ENCODE measurements around the gene WDR38.
A peak's percentile ranks its signal among the peaks of the same experiment; 100 is the strongest.

Gene WDR38

GRCh38 chr9:124887832-124888231 is 34.6 kb downstream of the WDR38 start:
- WGBS (ENCODE audit: insufficient coverage), result 97% methylated on average over 4 of the region's 5 CpGs
- H3K4me3 ChIP-seq (ENCODE audit: control insufficient read depth in 1 of 7, extremely low read depth in 1 of 7, insufficient read depth in 4 of 7, low read depth in 2 of 7, low read length in 6 of 7), result no peak overlapping the region
- DNase-seq, result no peak
- no peaks in the 10 kb centered on the region for H3K27me3 ChIP-seq (replicated peaks in 2 of 5; ENCODE audit: control insufficient read depth in 4 of 5, insufficient read depth in 5 of 5, low read length in 4 of 5)
- ChIA-PET CTCF (interaction anchor here (1.4 kb wide), 1 partner anchor 110 kb away, joined by 3 read pairs; no protein-coding TSS in a partner anchor), POLR2A (no interaction called here)
- no peaks in the 10 kb centered on the region for H3K9me3 ChIP-seq (ENCODE audit: control extremely low read depth in 1 of 5, control insufficient read depth in 4 of 5, insufficient read depth in 2 of 5, low read depth in 1 of 5, low read length in 4 of 5)
- no peaks in the 10 kb centered on the region for H3K4me1 ChIP-seq (ENCODE audit: control extremely low read depth in 1 of 4, control insufficient read depth in 4 of 4, insufficient read depth in 4 of 4, low read length in 3 of 4)
- no peak overlapping the region for H3K27ac ChIP-seq (ENCODE audit: insufficient read depth in 1 of 2, low read depth in 1 of 2, low read length in 2 of 2, poor library complexity in 1 of 2, severe bottlenecking in 2 of 2)
- peaks cover 10 to 67% (median 45%) of the 10 kb centered on the region in 4 experiments for H3K36me3 ChIP-seq (ENCODE audit: control insufficient read depth in 4 of 4, insufficient read depth in 4 of 4, low read length in 3 of 4)

- Histone ChIP-seq H3K4me1 (ENCODE audit: control extremely low read depth in 1 of 4, control insufficient read depth in 4 of 4, insufficient read depth in 4 of 4, low read length in 3 of 4) (no peaks in the 10 kb centered on the region), H3K4me3 (ENCODE audit: control insufficient read depth in 1 of 7, extremely low read depth in 1 of 7, insufficient read depth in 4 of 7, low read depth in 2 of 7, low read length in 6 of 7) (peak overlapping the region in 1 of 7 experiments; percentile 11), H3K27ac (ENCODE audit: insufficient read depth in 1 of 2, low read depth in 1 of 2, low read length in 2 of 2, poor library complexity in 1 of 2, severe bottlenecking in 2 of 2) (no peak overlapping the region), H3K9me3 (ENCODE audit: control extremely low read depth in 1 of 5, control insufficient read depth in 4 of 5, insufficient read depth in 2 of 5, low read depth in 1 of 5, low read length in 4 of 5) (no peaks in the 10 kb centered on the region), H3K27me3 (replicated peaks in 2 of 5; ENCODE audit: control insufficient read depth in 4 of 5, insufficient read depth in 5 of 5, low read length in 4 of 5) (no peaks in the 10 kb centered on the region), H3K36me3 (ENCODE audit: control insufficient read depth in 4 of 4, insufficient read depth in 4 of 4, low read length in 3 of 4) (peaks cover 19 to 73% (median 52%) of the 10 kb centered on the region in 4 experiments)
- POLR2A ChIA-PET, result no interaction called here
- DNase-seq, result no peak
- CTCF ChIA-PET, result interaction anchor here (1.7 to 3.8 kb wide), 2 partner anchors 12 to 115 kb away, joined by 4 to 16 read pairs; no protein-coding TSS in a partner anchor
- WGBS (ENCODE audit: insufficient coverage), result over 99% methylated on average over 12 of the region's 13 CpGs
Measured at GRCh38 chr9:124889006-124889405, 35.7 kb downstream of the WDR38 start.

- 96% methylated on average over 7 of the region's 7 CpGs for WGBS (ENCODE audit: insufficient coverage)
- ChIA-PET POLR2A (no interaction called here), CTCF (interaction anchor here (0.8 to 4.6 kb wide), 6 partner anchors 11 to 116 kb away, joined by 3 to 18 read pairs (median 6); partner anchors contain the start of gene WDR38)
- Histone ChIP-seq H3K27me3 (replicated peaks in 2 of 5; ENCODE audit: control insufficient read depth in 4 of 5, insufficient read depth in 5 of 5, low read length in 4 of 5) (no peaks in the 10 kb centered on the region), H3K4me1 (ENCODE audit: control extremely low read depth in 1 of 4, control insufficient read depth in 4 of 4, insufficient read depth in 4 of 4, low read length in 3 of 4) (no peaks in the 10 kb centered on the region), H3K36me3 (ENCODE audit: control insufficient read depth in 4 of 4, insufficient read depth in 4 of 4, low read length in 3 of 4) (peaks cover 19 to 68% (median 54%) of the 10 kb centered on the region in 4 experiments), H3K9me3 (ENCODE audit: control extremely low read depth in 1 of 5, control insufficient read depth in 4 of 5, insufficient read depth in 2 of 5, low read depth in 1 of 5, low read length in 4 of 5) (no peaks in the 10 kb centered on the region), H3K4me3 (ENCODE audit: control insufficient read depth in 1 of 7, extremely low read depth in 1 of 7, insufficient read depth in 4 of 7, low read depth in 2 of 7, low read length in 6 of 7) (no peak overlapping the region), H3K27ac (ENCODE audit: insufficient read depth in 1 of 2, low read depth in 1 of 2, low read length in 2 of 2, poor library complexity in 1 of 2, severe bottlenecking in 2 of 2) (no peak overlapping the region)
- DNase-seq, result no peak
Measured at GRCh38 chr9:124890179-124890578, 36.9 kb downstream of the WDR38 start.

- Histone ChIP-seq H3K27me3 (replicated peaks in 2 of 5; ENCODE audit: control insufficient read depth in 4 of 5, insufficient read depth in 5 of 5, low read length in 4 of 5) (no peaks in the 10 kb centered on the region), H3K9me3 (ENCODE audit: control extremely low read depth in 1 of 5, control insufficient read depth in 4 of 5, insufficient read depth in 2 of 5, low read depth in 1 of 5, low read length in 4 of 5) (no peaks in the 10 kb centered on the region), H3K27ac (ENCODE audit: insufficient read depth in 1 of 2, low read depth in 1 of 2, low read length in 2 of 2, poor library complexity in 1 of 2, severe bottlenecking in 2 of 2) (no peak overlapping the region), H3K4me3 (ENCODE audit: control insufficient read depth in 1 of 7, extremely low read depth in 1 of 7, insufficient read depth in 4 of 7, low read depth in 2 of 7, low read length in 6 of 7) (no peak overlapping the region), H3K36me3 (ENCODE audit: control insufficient read depth in 4 of 4, insufficient read depth in 4 of 4, low read length in 3 of 4) (peaks cover 12 to 66% (median 47%) of the 10 kb centered on the region in 4 experiments), H3K4me1 (ENCODE audit: control extremely low read depth in 1 of 4, control insufficient read depth in 4 of 4, insufficient read depth in 4 of 4, low read length in 3 of 4) (no peaks in the 10 kb centered on the region)
- 94% methylated on average over 8 of the region's 9 CpGs for WGBS (ENCODE audit: insufficient coverage)
- DNase-seq, result no peak
- CTCF ChIA-PET, result interaction anchor here (0.7 to 4.6 kb wide), 18 partner anchors 8 to 248 kb away, joined by 3 to 30 read pairs (median 7); partner anchors contain the start of genes OLFML2A and WDR38
- POLR2A ChIA-PET, result no interaction called here
Measured at GRCh38 chr9:124894035-124894740, 40.9 kb downstream of the WDR38 start.

- Histone ChIP-seq H3K27me3 (replicated peaks in 2 of 5; ENCODE audit: control insufficient read depth in 4 of 5, insufficient read depth in 5 of 5, low read length in 4 of 5) (no peaks in the 10 kb centered on the region), H3K4me3 (ENCODE audit: control insufficient read depth in 1 of 7, extremely low read depth in 1 of 7, insufficient read depth in 4 of 7, low read depth in 2 of 7, low read length in 6 of 7) (no peak overlapping the region), H3K27ac (ENCODE audit: insufficient read depth in 1 of 2, low read depth in 1 of 2, low read length in 2 of 2, poor library complexity in 1 of 2, severe bottlenecking in 2 of 2) (no peak overlapping the region), H3K36me3 (ENCODE audit: control insufficient read depth in 4 of 4, insufficient read depth in 4 of 4, low read length in 3 of 4) (peaks cover 13 to 66% (median 50%) of the 10 kb centered on the region in 4 experiments), H3K9me3 (ENCODE audit: control extremely low read depth in 1 of 5, control insufficient read depth in 4 of 5, insufficient read depth in 2 of 5, low read depth in 1 of 5, low read length in 4 of 5) (no peaks in the 10 kb centered on the region), H3K4me1 (ENCODE audit: control extremely low read depth in 1 of 4, control insufficient read depth in 4 of 4, insufficient read depth in 4 of 4, low read length in 3 of 4) (no peaks in the 10 kb centered on the region)
- POLR2A ChIA-PET, result no interaction called here
- CTCF ChIA-PET, result interaction anchor here (1.2 to 4.6 kb wide), 13 partner anchors 8 to 120 kb away, joined by 3 to 30 read pairs (median 9); partner anchors contain the start of genes OLFML2A and WDR38
- peak; percentile 75 to 88 (median 87) for DNase-seq
Measured at GRCh38 chr9:124894741-124895170, 41.5 kb downstream of the WDR38 start.

GRCh38 chr9:124897570-124898460 is 44.6 kb downstream of the WDR38 start:
- no peak overlapping the region for H3K4me3 ChIP-seq (ENCODE audit: control insufficient read depth in 1 of 7, extremely low read depth in 1 of 7, insufficient read depth in 4 of 7, low read depth in 2 of 7, low read length in 6 of 7)
- H3K27ac ChIP-seq (ENCODE audit: insufficient read depth in 1 of 2, low read depth in 1 of 2, low read length in 2 of 2, poor library complexity in 1 of 2, severe bottlenecking in 2 of 2), result no peak overlapping the region
- WGBS (ENCODE audit: insufficient coverage), result 83% methylated on average over 3 of the region's 6 CpGs
- H3K36me3 ChIP-seq (ENCODE audit: control insufficient read depth in 4 of 4, insufficient read depth in 4 of 4, low read length in 3 of 4), result peaks cover 15 to 58% (median 42%) of the 10 kb centered on the region in 4 experiments
- CTCF ChIA-PET, result no interaction called here
- H3K27me3 ChIP-seq (replicated peaks in 2 of 5; ENCODE audit: control insufficient read depth in 4 of 5, insufficient read depth in 5 of 5, low read length in 4 of 5), result no peaks in the 10 kb centered on the region
- POLR2A ChIA-PET, result no interaction called here
- no peak for DNase-seq
- H3K9me3 ChIP-seq (ENCODE audit: control extremely low read depth in 1 of 5, control insufficient read depth in 4 of 5, insufficient read depth in 2 of 5, low read depth in 1 of 5, low read length in 4 of 5), result no peaks in the 10 kb centered on the region
- H3K4me1 ChIP-seq (ENCODE audit: control extremely low read depth in 1 of 4, control insufficient read depth in 4 of 4, insufficient read depth in 4 of 4, low read length in 3 of 4), result no peaks in the 10 kb centered on the region

Measured in common myeloid progenitor, CD34-positive (primary cell).